IPS-20b (cell line): ENCODE measurements around the gene CEBPA.

Source experiments
- H3K27ac ChIP-seq: one replicate; pipeline ENCODE4 v1.5.1; 2013; ENCODE audit warnings: low read length
- H3K27me3 ChIP-seq: 2 replicates; pipeline ENCODE4 v1.6.1; 2013; ENCODE audit warnings: mild to moderate bottlenecking, low read length, inconsistent platforms; ENCODE audit not compliant: insufficient read depth
- H3K36me3 ChIP-seq: 2 replicates; pipeline ENCODE4 v1.6.1; 2013; ENCODE audit warnings: low read depth, mild to moderate bottlenecking, inconsistent platforms, low read length, moderate library complexity; ENCODE audit not compliant: insufficient read depth
- H3K4me1 ChIP-seq: 2 replicates; pipeline ENCODE4 v1.6.1; 2013; ENCODE audit warnings: mild to moderate bottlenecking, control low read depth, inconsistent platforms, low read length, moderate library complexity; ENCODE audit not compliant: insufficient read depth
- H3K4me3 ChIP-seq: 2 replicates; pipeline ENCODE4 v1.5.1; 2013; ENCODE audit warnings: mild to moderate bottlenecking, low read length, inconsistent platforms
- H3K9ac ChIP-seq: 2 replicates; pipeline ENCODE4 v1.6.1; 2013; ENCODE audit warnings: low read depth, mild to moderate bottlenecking, inconsistent platforms, low read length, moderate library complexity
- H3K9me3 ChIP-seq: 2 replicates; pipeline ENCODE4 v1.6.1; 2013; ENCODE audit warnings: mild to moderate bottlenecking, low read depth, low read length, inconsistent platforms; ENCODE audit not compliant: insufficient read depth

The CEBPA gene

GRCh38 chr19:33273065-33273736 lies 29.1 kb downstream of the CEBPA start:
- Histone ChIP-seq H3K4me3 (no peak overlapping the region), H3K27me3 (no peaks in the 10 kb centered on the region), H3K27ac (no peak overlapping the region), H3K36me3 (no peaks in the 10 kb centered on the region), H3K4me1 (peaks cover 3% of the 10 kb centered on the region; the same call in 1 of the 2 replicates), H3K9me3 (no peaks in the 10 kb centered on the region), H3K9ac (no peak overlapping the region)

GRCh38 chr19:33271246-33272021 lies 30.9 kb downstream of the CEBPA start:
- H3K9ac ChIP-seq: no peak overlapping the region
- no peaks in the 10 kb centered on the region for H3K27me3 ChIP-seq
- no peak overlapping the region for H3K27ac ChIP-seq
- H3K4me1 ChIP-seq: peaks cover 3% of the 10 kb centered on the region; the same call in 1 of the 2 replicates
- H3K4me3 ChIP-seq: no peak overlapping the region
- H3K36me3 ChIP-seq: no peaks in the 10 kb centered on the region
- H3K9me3 ChIP-seq: no peaks in the 10 kb centered on the region

DNA sequence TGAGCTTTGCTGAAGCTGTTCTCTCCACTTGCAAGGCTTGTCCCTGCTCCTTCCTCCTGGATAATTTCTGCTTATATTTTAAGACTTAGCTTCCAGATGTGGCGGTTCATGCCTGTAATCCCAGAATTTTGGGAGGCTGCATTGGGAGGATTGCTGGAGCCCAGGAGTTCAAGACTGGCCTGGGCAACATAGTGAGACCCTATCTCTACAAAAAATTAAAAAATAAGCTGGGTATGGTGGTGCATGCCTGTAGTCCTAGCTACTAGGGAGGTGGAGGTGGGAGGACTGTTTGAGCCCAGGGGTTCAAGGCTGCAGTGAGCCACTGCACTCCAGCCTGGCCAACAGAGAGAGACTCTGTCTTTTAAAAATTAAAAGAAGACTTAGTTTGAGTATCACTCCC lies 31.6 kb downstream of the CEBPA start:
- Histone ChIP-seq H3K9ac (no peak overlapping the region), H3K4me1 (peaks cover 3% of the 10 kb centered on the region; the same call in 1 of the 2 replicates)

DNA sequence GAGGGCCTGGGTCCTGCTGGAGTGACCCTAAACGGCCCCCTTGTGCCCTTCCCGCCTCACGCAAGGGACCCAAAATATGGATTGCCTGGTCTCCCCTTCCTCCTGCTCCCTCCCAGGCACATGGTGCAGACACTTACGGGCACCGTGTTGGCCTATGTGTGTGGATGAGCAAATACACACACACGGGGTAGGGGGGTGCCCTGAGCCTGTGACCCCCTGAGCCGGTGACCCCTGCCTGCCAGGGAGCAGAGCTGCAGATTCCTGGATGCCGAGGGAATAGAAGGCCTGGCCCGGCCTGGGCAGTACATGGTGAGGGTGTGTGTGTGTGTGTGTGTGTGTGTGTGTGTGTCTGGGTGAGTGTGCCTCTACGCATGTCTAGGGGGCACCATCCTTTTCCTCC lies 33.3 kb downstream of the CEBPA start:
- no peaks in the 10 kb centered on the region for H3K4me1 ChIP-seq
- H3K9ac ChIP-seq: no peak overlapping the region
- no peak overlapping the region for H3K4me3 ChIP-seq
- H3K9me3 ChIP-seq: no peaks in the 10 kb centered on the region
- H3K27me3 ChIP-seq: no peaks in the 10 kb centered on the region
- no peaks in the 10 kb centered on the region for H3K36me3 ChIP-seq
- no peak overlapping the region for H3K27ac ChIP-seq

More for the DNA sequence above, 31.6 kb downstream of the CEBPA start:
- Histone ChIP-seq H3K27me3 (no peaks in the 10 kb centered on the region), H3K36me3 (no peaks in the 10 kb centered on the region), H3K9me3 (no peaks in the 10 kb centered on the region), H3K4me3 (no peak overlapping the region), H3K27ac (no peak overlapping the region)

DNA sequence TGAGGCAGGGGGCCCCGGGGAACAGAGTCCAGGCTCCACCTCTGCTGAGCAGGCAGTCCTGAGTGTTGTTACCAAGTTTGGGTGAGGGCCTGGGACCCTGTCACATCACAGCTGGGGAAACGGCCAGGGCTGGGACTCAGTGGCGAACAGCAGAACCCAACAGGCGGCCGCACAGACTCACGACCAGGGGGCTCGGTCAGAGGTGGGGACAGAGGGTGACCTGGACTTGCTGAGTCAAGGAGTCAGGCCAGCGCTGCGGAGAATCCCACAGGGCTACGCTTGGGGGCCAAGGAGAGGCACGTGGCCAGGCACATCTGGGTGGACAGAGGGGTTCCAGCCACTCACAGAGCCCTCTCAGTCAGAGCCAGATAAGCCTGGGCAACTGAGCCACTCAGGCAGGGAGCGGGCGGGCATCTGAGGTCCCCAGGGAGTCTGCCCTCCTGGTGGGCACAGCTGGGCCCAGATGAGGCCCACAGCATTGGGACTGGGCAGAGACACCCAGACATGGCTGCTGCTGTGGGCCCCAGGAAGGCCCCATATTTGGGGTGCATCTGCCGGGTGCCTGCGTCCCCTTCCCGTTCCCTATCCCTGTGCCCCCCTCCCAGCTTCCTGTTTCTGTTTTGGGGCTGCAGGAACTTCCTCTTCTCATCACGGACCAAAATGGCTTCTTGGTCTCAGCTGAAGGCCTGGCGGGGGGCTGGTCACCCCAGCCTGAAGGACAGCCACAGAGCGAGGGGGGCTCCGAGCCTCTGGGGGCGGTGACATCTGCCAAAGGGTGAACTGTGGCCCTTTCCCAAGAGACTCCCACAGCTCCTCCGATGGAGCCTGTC lies 34.0 kb downstream of the CEBPA start:
- H3K27ac ChIP-seq: no peak overlapping the region
- H3K9ac ChIP-seq: no peak overlapping the region
- no peak overlapping the region for H3K4me3 ChIP-seq
- H3K9me3 ChIP-seq: no peaks in the 10 kb centered on the region
- H3K4me1 ChIP-seq: no peaks in the 10 kb centered on the region
- H3K36me3 ChIP-seq: no peaks in the 10 kb centered on the region
- H3K27me3 ChIP-seq: no peaks in the 10 kb centered on the region

- H3K9me3 ChIP-seq: no peaks in the 10 kb centered on the region
- no peaks in the 10 kb centered on the region for H3K27me3 ChIP-seq
- H3K4me1 ChIP-seq: no peaks in the 10 kb centered on the region
- H3K36me3 ChIP-seq: no peaks in the 10 kb centered on the region
- no peak overlapping the region for H3K4me3 ChIP-seq
- H3K27ac ChIP-seq: no peak overlapping the region
- H3K9ac ChIP-seq: no peak overlapping the region
Observed at GRCh38 chr19:33267706-33268105, 34.6 kb downstream of the CEBPA start.

GRCh38 chr19:33266974-33267484 lies 35.3 kb downstream of the CEBPA start:
- no peak overlapping the region for H3K27ac ChIP-seq
- no peaks in the 10 kb centered on the region for H3K4me1 ChIP-seq
- no peaks in the 10 kb centered on the region for H3K27me3 ChIP-seq
- no peak overlapping the region for H3K9ac ChIP-seq
- H3K4me3 ChIP-seq: no peak overlapping the region
- no peaks in the 10 kb centered on the region for H3K36me3 ChIP-seq
- no peaks in the 10 kb centered on the region for H3K9me3 ChIP-seq

- no peaks in the 10 kb centered on the region for H3K9me3 ChIP-seq
- no peak overlapping the region for H3K27ac ChIP-seq
- H3K9ac ChIP-seq: no peak overlapping the region
- no peaks in the 10 kb centered on the region for H3K36me3 ChIP-seq
- no peak overlapping the region for H3K4me3 ChIP-seq
- no peaks in the 10 kb centered on the region for H3K27me3 ChIP-seq
- no peaks in the 10 kb centered on the region for H3K4me1 ChIP-seq
Observed at GRCh38 chr19:33264881-33265445, 37.4 kb downstream of the CEBPA start.

GRCh38 chr19:33263325-33264023 lies 38.9 kb downstream of the CEBPA start:
- no peaks in the 10 kb centered on the region for H3K9me3 ChIP-seq
- no peaks in the 10 kb centered on the region for H3K36me3 ChIP-seq
- no peak overlapping the region for H3K9ac ChIP-seq
- no peak overlapping the region for H3K27ac ChIP-seq
- no peaks in the 10 kb centered on the region for H3K27me3 ChIP-seq
- no peak overlapping the region for H3K4me3 ChIP-seq
- no peaks in the 10 kb centered on the region for H3K4me1 ChIP-seq

DNA sequence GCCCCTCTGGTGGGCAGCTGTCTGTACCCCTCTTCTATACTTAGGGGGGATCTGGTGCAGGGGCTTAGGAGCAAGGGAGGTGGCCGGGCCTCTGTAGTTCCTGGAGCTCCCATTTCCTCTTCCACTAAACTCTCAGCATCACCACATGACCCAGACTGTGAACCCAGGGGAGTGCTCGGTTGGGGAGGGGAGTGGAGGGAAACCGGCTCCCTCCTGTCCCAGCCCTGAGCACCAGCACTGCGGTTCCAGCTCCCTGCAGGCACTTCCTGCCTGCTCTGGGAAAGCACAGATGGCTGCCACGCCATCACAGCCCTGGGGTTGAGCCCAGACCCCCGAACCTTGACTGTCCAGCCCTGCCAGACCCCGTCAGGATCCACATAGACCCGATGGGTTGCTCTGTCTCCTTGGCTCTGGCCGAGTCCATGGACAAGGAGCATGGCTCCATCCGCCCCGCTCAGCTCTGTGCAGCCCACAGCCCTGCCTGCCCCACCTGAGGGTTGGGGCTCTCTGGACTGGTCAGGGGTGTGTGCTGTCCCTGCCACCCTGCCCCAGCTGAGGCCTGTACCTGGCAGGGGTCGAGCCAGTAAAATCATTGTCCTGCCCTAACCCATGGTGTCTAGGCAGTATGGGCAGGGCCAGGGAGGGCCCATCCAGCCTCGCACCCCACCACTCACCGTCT lies 40.7 kb downstream of the CEBPA start:
- H3K9me3 ChIP-seq: no peaks in the 10 kb centered on the region
- H3K27ac ChIP-seq: no peak overlapping the region
- no peak overlapping the region for H3K4me3 ChIP-seq
- H3K36me3 ChIP-seq: no peaks in the 10 kb centered on the region
- no peaks in the 10 kb centered on the region for H3K27me3 ChIP-seq
- H3K4me1 ChIP-seq: no peaks in the 10 kb centered on the region
- H3K9ac ChIP-seq: no peak overlapping the region
